NB4 (cell line): Measurements from ENCODE around the gene ACTL7B.

ENCODE experiments used
- CTCF ChIP-seq: IDR thresholded peaks from one replicate; pipeline ENCODE4 v1.5.1; 2012; ENCODE audit warnings: low read depth, low read length
- MYC ChIP-seq: IDR thresholded peaks from 2 replicates; pipeline ENCODE4 v1.6.1; 2011; ENCODE audit warnings: low read depth, low read length

GRCh38 chr9:108863891-108864290 is 8.1 kb upstream of the ACTL7B start:
- no peak for TF ChIP-seq CTCF
- no peak for TF ChIP-seq MYC
